HG02763 (cell line): ENCODE results near the gene FBXW9.
"Not testable (repeated sequence)": the region's sequence is repeated elsewhere in the genome, so short reads cannot be mapped to it uniquely, and the experiment has no call there.

Source experiments
- ATAC-seq: cut with Tn5 transposase; IDR thresholded peaks from one replicate; pipeline ENCODE4 v1.9.1; 2021; ENCODE audit warnings: mild to moderate bottlenecking, moderate library complexity; ENCODE audit not compliant: unreplicated experiment

The FBXW9 gene

GRCh38 chr19:12715929-12716328 lies 19.5 kb upstream of the FBXW9 start:
- no peak for ATAC-seq

- no peak for ATAC-seq
Observed at GRCh38 chr19:12715102-12715501, 18.7 kb upstream of the FBXW9 start.

- not testable (repeated sequence) for ATAC-seq
Observed at GRCh38 chr19:12713304-12713703, 16.9 kb upstream of the FBXW9 start.

DNA sequence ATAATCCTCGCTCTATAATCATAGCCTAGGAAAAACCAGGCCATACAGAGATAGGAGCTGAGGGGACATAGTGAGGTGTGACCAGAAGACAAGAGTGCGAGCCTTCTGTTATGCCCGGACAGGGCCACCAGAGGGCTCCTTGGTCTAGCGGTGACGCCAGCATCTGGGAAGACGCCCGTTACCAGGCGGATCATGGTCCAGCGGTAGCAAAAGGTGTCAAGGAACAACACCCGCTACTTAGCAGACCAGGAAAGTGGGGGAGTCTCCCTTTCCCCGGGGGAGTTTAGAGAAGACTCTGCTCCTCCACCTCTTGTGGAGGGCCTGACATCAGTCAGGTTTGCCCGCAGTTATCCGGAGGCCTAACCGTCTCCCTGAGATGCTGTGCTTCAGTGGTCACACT lies 15.6 kb upstream of the FBXW9 start:
- not testable (repeated sequence) for ATAC-seq

DNA sequence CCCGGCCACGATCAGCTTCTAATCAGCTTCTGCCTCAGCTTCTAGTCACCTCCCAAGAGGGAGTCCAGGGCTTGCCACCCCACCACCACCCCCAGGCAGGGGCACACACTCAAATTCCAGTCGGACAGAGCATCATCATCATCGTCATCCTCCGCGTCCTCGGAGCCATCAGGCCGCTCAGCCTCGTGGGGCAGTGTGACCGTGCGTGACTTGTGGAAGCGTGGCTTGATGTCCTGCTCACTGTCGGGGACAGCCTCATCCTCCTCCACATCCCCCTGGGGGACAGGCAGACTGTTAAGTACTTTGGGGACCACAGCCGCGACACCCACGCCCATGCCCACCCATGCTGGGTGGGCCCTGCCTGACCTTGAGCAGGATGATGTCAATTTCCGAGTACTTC lies 14.8 kb upstream of the FBXW9 start:
- no peak for ATAC-seq

GRCh38 chr19:12708641-12709040 lies 12.2 kb upstream of the FBXW9 start:
- ATAC-seq = no peak

DNA sequence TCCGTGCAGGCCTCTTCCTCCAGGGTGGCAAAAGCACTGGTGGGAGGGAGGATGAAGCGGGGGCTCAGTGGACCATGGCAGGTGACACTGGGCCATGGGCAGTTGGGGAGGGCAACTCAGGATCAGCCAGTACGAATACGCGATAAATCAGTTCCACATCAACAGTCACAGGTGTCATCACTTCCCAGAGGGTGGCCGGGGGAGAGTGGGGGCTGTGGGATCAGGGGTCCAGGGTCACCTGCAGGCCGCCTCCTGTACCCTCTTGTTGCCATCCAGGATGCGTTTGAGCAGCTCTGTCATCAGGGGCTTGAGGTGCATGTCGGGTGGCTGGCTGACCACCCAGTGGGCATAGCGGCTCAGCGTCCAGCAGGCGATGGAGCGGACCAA lies 9.9 kb upstream of the FBXW9 start:
- ATAC-seq = no peak

DNA sequence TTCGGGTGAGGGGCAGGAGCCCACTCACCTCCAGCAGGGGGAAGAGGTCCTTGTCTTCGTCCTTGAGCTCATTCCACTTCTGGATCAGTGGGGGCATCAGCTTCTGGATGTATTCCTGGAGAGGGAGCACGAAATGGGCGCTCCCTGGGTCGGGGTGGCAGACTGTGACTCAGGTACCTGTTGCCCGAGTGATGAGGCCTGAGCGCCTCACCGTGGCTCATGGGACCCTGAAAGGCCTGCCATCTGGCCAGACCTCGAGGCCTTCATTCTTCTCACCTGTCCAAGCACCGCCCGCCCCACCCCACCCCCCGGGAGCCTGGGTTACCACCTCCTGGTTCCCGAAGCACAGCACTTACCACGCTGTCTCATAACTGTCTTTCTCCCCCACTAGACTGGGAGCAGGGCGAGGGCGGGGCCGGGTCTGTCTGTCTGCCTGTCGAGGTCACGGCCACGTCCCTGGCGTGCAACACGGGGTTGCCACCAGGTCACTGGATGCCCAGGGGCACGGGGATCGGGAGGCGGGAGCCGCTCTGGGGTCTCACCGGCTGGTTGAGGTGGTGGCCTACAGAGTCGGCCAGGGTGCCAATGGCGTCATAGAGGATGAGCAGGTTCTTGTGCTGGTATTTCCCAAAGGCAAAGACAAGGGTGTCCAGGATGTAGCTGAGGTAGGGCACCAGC lies 9.4 kb upstream of the FBXW9 start:
- no peak for ATAC-seq

GRCh38 chr19:12705169-12705568 lies 8.7 kb upstream of the FBXW9 start:
- no peak for ATAC-seq

DNA sequence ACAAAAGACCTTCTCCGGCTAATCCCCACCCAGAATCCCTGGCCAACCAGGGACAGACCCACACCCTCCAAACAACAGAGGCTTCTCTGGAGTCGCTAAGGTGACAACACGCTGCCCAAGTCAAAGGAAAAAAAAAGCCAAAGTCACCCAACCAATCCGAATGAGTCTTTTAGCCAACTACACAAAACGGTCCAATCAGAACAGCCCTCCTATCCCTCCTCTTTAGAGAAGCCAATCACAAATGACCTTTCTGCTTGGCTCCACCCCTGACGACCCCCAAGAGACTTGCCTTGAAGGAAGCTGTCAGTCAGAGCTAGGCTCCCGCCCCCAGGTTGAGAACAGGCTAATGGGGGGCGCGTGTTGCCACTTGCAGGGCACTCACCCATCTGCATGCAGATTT lies 6.6 kb upstream of the FBXW9 start:
- no peak for ATAC-seq

DNA sequence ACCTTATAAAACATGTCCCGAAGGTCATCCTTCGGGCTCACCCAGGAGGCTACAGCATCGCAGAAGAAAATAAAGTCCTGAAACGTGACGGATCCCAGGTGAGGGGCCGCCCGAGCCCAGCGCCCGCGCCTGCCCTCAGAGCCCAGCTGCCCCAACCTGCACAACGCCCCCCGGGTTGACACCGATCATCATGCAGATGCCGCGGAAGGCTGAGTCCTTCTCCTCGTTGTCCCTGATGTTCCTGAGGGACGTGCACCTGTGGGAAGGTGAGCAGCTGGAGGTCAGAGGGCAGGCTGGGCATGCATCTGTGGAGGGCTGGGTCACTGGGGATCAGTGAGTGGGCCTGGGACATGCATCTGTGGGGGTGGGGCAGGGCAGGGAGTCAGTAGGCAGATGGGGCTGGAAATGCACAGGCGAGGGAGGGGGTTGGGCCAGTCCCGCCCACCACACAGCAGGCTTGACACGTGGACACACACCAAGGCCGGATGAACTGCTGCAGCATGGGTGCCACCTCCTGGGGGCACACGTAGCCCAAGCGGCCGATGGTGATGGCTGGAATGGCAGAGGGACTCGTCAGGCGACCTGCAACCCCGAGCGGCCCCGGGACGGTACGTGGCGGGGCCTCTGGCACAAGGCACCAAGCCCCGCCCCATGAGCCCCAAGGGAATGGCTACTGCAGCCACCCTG lies 5.3 kb upstream of the FBXW9 start:
- no peak for ATAC-seq

- ATAC-seq = no peak
Observed at GRCh38 chr19:12698138-12698537, 1.7 kb upstream of the FBXW9 start.

DNA sequence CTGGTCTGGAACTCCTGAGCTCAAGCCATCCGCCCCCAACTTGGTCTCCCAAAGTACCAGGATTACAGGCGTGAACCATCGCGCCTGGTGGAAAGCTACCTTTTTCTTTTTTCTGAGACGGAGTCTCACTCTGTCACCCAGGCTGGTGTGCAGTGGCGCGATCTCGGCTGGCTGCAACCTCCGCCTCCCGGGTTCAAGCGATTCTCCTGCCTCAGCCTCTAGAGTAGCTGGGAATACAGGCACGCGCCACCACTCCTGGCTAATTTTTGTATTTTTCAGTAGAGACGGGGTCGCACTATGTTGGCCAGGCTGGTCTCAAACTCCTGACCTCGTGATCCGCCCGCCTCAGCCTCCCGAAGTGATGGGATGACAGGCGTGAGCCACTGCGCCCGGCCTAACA lies 994 bp upstream of the FBXW9 start:
- ATAC-seq = not testable (repeated sequence)

GRCh38 chr19:12695997-12696365 lies 450 bp downstream of the FBXW9 start:
- ATAC-seq = peak; percentile 24

GRCh38 chr19:12695514-12695913 lies 917 bp downstream of the FBXW9 start:
- ATAC-seq = no peak

- no peak for ATAC-seq
Observed at GRCh38 chr19:12695096-12695495, 1.3 kb downstream of the FBXW9 start.

GRCh38 chr19:12694641-12695040 lies 1.8 kb downstream of the FBXW9 start:
- no peak for ATAC-seq

GRCh38 chr19:12692960-12693359 lies 3.5 kb downstream of the FBXW9 start:
- no peak for ATAC-seq

DNA sequence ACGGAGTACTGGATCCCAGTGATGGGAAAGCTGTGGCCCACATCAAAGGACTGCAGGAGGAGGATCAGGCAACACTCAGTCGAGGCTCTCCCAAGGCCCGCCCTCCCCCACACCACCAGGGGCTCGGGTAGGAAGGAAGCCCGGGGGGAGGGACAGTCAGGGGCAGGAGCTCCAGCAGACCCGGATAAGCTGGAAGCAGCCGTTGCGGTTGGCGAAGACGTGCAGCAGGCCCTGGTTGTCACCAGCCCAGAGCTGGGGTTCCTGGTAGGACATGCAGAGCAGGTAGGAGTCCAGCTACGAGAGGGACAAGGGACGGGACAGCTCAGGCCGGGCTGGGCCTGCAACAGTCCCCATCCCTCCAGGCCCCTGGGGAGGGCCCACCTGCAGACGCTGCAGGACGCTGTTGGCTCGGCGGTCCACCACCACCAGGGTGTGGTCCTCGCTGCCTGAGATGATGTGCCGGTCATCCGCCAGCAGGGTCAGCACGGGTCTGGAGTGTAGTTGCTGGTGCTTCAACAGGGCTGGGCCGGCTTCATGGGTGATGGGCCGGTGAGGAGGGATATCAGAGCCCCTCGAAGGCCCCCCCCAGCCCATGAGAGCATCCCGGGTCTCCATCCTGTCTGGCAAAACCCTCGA lies 6.7 kb downstream of the FBXW9 start:
- no peak for ATAC-seq

- ATAC-seq = no peak
Observed at GRCh38 chr19:12689012-12689411, 7.4 kb downstream of the FBXW9 start.

- ATAC-seq = no peak
Observed at GRCh38 chr19:12687496-12688196, 8.8 kb downstream of the FBXW9 start, which contains the start of gene GNG14. Gene GNG14 (plus strand): TSS chr19:12687998. CDS start chr19:12688049, 51 bp downstream.

GRCh38 chr19:12685831-12686230 lies 10.6 kb downstream of the FBXW9 start:
- ATAC-seq = no peak
